Epithelial cell of prostate (primary cell): ENCODE measurements around the gene NPAS3.

Source experiments
- DNase-seq: peaks from one replicate; pipeline ENCODE4 v3.0.0-alpha.2; 2011; ENCODE audit warnings: low read depth, low spot score
- H3K27ac ChIP-seq: fragments of 450-650 bp; 2 replicates; pipeline ENCODE4 v1.5.1; 2017; ENCODE audit warnings: mild to moderate bottlenecking

The NPAS3 gene

DNA sequence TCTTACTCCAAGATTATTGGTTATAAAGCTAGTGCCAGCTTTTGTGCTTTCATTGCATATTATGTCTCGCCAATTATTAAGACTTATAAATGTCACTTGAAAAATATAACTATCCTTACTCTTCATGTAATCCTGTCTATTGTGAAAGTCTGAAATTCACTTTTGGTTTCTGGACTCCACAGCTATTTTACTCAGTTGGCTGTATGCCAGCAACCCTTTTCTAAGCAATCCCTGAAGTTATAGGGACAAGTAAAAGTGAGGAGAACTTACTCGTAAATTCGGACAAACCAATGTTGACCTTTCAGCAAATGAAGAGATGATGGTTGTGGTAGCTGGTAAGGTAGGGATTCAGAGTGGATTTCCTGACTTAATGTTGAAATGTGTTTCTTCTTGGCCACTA lies 196.3 kb downstream of the NPAS3 start:
- no peak for DNase-seq
- H3K27ac ChIP-seq, result no peak overlapping the region

DNA sequence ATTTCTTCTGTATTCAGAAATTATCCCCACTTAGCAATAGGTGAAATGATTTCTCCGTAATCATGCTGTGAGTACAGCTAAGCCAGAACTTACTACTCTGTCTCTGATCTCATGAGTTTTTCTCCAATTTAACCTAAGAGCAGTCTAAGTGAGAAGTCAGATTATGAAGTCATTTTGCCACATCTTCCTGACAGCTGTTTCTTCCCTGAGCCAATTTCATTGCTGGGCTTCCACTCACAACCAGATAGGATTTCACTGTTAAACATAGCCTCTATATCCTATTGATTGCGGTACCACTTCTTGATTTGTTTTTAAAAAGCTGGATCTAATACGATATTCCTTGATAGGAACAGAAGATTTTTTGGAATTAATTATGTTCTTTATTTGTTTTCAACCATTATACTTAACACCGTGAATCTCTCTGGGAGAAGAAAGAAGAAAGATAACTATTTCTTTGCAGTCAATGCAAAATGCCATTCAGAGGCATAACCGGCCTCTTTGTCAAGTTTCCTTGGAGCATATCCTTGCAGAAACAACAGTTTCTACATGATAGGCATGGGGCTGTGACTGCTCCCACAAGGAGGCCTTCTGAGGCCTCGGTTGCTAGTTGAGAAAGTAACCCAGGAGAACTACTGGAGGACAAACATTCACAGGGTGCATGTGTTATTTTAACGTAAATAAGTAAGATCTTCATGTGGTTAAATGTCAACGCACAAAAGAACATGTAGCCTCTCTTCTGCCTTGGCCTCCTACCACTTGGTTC lies 212.2 kb downstream of the NPAS3 start:
- DNase-seq, result no peak
- H3K27ac ChIP-seq, result no peak overlapping the region

DNA sequence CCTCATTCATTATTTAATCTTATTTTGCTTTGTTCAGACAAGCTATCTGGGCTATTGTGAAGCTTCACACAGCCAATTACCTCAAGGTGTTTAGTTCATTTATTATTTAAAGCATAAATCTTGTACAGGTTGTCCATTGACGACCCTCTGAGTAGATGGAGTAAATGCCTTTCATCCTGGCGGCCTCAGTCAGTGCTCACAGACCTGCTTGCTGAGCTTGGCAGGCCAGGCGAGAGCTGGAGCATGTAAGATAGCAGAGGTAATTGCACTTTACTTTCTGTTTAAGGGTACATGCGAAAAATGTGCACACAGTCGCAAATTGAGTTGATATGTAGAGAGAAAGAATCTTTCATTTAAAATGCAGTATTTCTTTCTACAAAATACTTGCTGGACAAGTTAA lies 224.4 kb downstream of the NPAS3 start:
- DNase-seq, result no peak
- H3K27ac ChIP-seq, result no peak overlapping the region

DNA sequence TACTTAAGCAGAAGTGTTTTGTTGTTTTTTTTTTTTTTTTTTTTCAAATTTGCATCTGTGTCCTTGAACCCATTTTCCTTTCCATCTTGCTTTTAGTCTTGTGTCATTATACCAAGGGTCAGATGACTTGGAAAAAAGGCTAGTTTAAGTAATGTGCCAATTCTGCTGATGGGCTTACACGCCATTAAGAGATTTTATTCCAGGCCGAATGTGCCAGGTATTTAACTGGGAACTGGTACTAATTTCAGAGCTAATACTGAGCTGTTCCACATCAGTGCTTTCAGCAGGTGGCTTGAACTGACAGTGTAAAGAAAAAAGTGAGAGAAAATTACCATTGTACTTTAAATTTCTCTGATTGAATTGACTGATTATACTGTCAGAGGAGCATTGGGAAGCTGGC lies 224.9 kb downstream of the NPAS3 start:
- H3K27ac ChIP-seq, result no peak overlapping the region
- DNase-seq, result no peak

GRCh38 chr14:33165144-33165925 lies 226.7 kb downstream of the NPAS3 start:
- no peak overlapping the region for H3K27ac ChIP-seq
- DNase-seq, result no peak

DNA sequence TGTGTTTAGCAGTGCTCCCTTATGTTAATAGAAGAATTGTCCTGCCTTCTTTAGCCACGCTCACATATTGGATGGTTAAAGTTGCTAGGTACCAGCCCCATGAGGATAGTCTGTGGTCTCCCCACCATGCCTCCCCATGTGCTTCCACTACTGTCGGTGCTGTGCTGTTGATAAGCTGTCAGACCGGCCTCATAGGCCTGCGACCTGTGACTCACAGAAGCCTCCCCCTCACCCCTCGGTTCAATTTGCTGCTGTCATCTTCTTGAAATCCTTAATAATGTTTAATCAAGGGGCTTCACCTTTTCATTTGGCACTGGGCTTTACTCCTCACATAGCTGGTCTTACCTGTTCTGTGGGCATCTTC lies 227.2 kb downstream of the NPAS3 start:
- H3K27ac ChIP-seq, result no peak overlapping the region
- DNase-seq, result no peak

GRCh38 chr14:33175951-33176350 lies 237.3 kb downstream of the NPAS3 start:
- no peak overlapping the region for H3K27ac ChIP-seq
- no peak for DNase-seq

- H3K27ac ChIP-seq, result no peak overlapping the region
- no peak for DNase-seq
These were observed 245.9 kb downstream of the NPAS3 start for GRCh38 chr14:33184587-33184986.

DNA sequence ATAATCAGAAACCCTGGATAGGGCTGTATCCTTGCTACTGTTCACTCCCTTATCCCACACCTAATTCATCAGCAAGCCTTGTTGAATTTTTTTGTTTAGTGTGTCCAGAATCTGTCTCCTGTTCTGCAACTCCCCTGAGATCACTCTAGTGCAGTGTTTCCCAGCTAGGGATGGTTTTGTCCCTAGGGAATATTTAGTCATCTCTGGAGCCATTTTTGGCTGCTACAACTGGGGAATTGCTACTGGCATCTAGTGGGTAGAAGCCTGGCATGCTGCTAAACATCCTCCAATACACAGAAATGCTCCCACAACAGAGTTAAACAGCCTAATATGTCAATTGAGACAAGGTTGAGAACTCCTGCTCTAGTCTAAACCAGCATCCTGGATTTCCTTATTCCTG lies 248.0 kb downstream of the NPAS3 start:
- no peak for DNase-seq
- H3K27ac ChIP-seq, result no peak overlapping the region

DNA sequence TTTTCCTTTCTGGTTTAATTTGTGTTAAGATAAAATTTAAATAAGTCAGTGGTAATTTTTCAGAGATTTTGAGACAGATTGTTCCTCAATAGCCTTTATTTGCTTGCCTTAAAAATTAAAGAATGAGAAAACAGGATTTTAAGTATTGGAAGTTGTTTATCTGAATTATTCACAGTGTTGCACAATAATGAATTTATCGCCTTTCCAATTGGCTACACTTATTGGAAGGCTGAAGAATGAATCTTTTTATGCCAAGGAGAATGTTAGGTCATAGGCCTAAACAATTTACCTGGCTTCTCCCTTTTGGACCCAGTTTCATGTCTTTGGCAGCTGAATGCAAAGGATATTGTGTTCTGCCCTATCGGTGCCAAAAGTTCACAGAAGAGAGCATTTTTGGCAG lies 250.2 kb downstream of the NPAS3 start:
- H3K27ac ChIP-seq, result no peak overlapping the region
- no peak for DNase-seq

- no peak for DNase-seq
- no peak overlapping the region for H3K27ac ChIP-seq
These were observed 253.2 kb downstream of the NPAS3 start for GRCh38 chr14:33191855-33192254.

DNA sequence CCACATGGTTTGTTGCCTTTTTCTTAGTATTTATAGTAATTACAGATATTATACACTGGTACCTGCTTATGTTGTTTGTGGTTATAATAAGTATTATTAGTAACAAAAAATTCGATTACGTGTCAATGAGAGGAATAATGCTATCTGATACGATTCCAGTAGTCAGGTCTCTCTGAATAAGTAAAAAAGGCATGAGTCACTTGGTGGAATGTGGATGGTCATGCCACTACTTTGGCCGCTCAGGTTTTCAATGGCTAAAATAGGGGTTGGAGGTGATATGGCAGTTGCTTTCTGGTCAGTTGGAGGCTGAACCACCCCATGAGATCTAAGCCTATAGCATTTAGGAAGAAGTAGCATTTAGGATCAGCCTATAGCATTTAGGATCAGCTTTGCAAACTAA lies 255.9 kb downstream of the NPAS3 start:
- DNase-seq, result no peak
- H3K27ac ChIP-seq, result no peak overlapping the region

DNA sequence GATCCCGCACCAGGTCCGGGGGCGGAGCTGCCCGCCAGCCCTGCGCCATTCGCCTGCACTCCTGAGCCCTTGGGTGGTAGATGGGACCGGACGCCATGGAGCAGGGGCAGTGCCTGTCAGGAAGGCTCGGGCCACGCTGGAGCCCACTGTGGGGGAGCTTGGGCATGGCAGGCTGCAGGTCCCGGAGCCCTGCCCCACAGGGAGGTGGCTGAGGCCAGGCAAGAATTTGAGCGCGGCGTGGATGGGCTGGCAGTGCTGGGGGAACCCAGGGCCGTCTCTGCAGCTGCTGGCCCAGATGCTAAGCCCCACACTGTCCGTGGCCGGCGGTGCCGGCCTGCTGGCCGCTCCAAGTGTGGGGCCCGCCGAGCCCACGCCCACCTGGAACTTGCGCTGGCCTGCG lies 260.0 kb downstream of the NPAS3 start:
- H3K27ac ChIP-seq, result no peak overlapping the region
- DNase-seq, result no peak

- H3K27ac ChIP-seq, result no peak overlapping the region
- no peak for DNase-seq
These were observed 262.4 kb downstream of the NPAS3 start for GRCh38 chr14:33201116-33201515.

GRCh38 chr14:33206981-33207380 lies 268.3 kb downstream of the NPAS3 start:
- DNase-seq, result no peak
- no peak overlapping the region for H3K27ac ChIP-seq

GRCh38 chr14:33207467-33208017 lies 268.9 kb downstream of the NPAS3 start:
- H3K27ac ChIP-seq, result no peak overlapping the region
- DNase-seq, result no peak

GRCh38 chr14:33210311-33210710 lies 271.6 kb downstream of the NPAS3 start:
- DNase-seq, result no peak
- no peak overlapping the region for H3K27ac ChIP-seq

DNA sequence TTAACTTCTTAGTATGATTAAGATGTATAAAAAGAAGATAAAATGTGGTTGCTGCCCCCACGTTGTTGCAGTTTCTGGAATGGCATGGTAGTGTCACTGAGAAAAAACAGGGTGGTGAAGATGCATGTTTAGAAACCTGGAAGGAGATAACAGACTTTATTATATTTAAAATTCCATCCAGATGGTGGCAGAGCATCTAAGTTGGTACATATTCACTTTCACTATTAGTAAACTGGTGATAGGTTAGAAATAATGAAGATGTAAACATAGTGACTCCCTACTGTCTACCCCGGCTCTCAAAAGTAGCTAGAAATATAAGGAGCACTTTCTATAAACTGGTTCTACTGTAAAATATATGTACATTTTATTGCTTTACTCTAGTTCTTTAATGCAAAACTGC lies 279.3 kb downstream of the NPAS3 start:
- no peak for DNase-seq
- no peak overlapping the region for H3K27ac ChIP-seq

- DNase-seq, result no peak
- H3K27ac ChIP-seq, result no peak overlapping the region
These were observed 281.3 kb downstream of the NPAS3 start for GRCh38 chr14:33219957-33220356.

DNA sequence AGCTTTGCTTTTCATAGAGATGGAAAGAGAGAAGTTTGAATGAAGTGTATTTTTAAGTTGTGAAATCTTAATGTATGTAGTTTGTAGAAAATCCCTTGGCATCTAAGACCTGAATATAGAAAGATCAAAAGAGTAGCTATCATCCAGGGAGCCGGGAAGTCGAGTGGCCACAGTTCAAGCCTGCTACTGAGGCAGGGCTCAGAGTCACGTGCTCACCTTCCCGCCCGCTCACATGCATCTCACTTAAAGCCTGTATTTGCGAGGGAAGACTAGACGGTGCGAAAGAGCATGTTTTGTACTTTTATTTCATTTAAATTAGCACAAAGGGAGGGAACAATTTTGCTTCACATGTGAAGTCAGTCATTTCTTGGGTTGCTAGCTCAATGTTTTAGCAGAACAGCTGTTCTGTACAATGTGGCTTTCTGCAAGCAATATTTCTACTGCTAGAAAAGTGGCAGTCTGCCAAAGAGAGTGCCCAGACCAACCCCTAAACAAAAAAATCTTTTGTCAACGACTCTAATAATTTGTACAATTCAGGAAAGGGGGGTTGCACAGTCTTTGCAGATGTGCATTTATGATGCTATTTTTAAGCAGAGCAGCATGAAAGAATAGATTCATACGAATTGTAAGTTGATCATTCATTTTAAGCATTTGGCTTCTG lies 290.7 kb downstream of the NPAS3 start:
- DNase-seq, result no peak
- no peak overlapping the region for H3K27ac ChIP-seq

DNA sequence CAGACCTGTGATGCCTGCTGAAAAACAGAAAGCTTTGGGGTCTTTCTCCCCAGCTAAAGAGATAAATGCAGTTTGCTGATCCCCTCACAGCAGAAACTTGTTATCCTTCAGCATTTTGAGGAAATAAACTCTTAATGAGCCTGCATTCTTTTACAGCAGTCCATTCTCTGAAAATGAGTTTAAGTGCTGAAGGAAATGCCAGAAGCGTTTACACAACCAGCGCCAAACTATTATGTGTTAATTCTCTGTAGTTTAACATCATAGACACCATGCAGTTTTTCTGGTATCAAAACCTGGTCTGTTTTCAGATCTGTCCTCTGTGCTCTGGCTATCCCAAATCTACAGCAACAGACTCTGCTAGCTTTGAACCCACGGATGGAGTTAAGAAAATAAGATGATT lies 291.3 kb downstream of the NPAS3 start:
- no peak for DNase-seq
- no peak overlapping the region for H3K27ac ChIP-seq
